Activated CD4-positive, alpha-beta T cell treated with anti-CD3 and anti-CD28 coated beads, Interleukin-2, amount 10 ng/mL, durations not matched to agents 7 days and 5 days (primary cell): ENCODE measurements around the gene TMEM109. TPM values are rescaled to one million over a fixed set of nuclear protein-coding genes. Genes with fewer than 3 reads are reported as not detected.

ENCODE experiments used
- CTCF ChIA-PET: fragments of 350-600 bp; sonication (Branson Sonifier 250); formaldehyde crosslinking; loops from one replicate; lab custom pipeline; 2021; ENCODE audit warnings: antibody characterized with exemption; lab: Charles Lee
- POLR2A ChIA-PET: fragments of 350-600 bp; sonication (Branson Sonifier 250); formaldehyde crosslinking; loops from one replicate; lab custom pipeline; 2021; ENCODE audit warnings: antibody characterized with exemption; lab: Charles Lee
- DNase-seq: peaks from one replicate; pipeline ENCODE4 v3.0.0-alpha.2; 2020
- H3K27ac Mint-ChIP-seq: one replicate; pipeline ENCODE4 v1.8.0; 2021; ENCODE audit warnings: mild to moderate bottlenecking, moderate library complexity, mixed read lengths
- H3K27me3 Mint-ChIP-seq: one replicate; pipeline ENCODE4 v1.8.0; 2021; ENCODE audit warnings: mixed read lengths
- H3K36me3 Mint-ChIP-seq: one replicate; pipeline ENCODE4 v1.8.0; 2021; ENCODE audit warnings: low read depth, mixed read lengths
- H3K4me1 Mint-ChIP-seq: one replicate; pipeline ENCODE4 v1.8.0; 2021; ENCODE audit warnings: mixed read lengths
- H3K4me3 Mint-ChIP-seq: one replicate; pipeline ENCODE4 v1.8.0; 2021; ENCODE audit warnings: mild to moderate bottlenecking, moderate library complexity, mixed read lengths
- H3K9me3 Mint-ChIP-seq: one replicate; pipeline ENCODE4 v1.8.0; 2021; ENCODE audit warnings: mixed read lengths
- total RNA-seq, 2 experiments: library from RNA; stranded (reverse); gene quantifications; one replicate each; pipeline ENCODE4 v1.2.3, GENCODE V29; 2021

TMEM109 gene
- total RNA-seq, 2 experiments from 2014 or later = 114 to 119 TPM

DNA sequence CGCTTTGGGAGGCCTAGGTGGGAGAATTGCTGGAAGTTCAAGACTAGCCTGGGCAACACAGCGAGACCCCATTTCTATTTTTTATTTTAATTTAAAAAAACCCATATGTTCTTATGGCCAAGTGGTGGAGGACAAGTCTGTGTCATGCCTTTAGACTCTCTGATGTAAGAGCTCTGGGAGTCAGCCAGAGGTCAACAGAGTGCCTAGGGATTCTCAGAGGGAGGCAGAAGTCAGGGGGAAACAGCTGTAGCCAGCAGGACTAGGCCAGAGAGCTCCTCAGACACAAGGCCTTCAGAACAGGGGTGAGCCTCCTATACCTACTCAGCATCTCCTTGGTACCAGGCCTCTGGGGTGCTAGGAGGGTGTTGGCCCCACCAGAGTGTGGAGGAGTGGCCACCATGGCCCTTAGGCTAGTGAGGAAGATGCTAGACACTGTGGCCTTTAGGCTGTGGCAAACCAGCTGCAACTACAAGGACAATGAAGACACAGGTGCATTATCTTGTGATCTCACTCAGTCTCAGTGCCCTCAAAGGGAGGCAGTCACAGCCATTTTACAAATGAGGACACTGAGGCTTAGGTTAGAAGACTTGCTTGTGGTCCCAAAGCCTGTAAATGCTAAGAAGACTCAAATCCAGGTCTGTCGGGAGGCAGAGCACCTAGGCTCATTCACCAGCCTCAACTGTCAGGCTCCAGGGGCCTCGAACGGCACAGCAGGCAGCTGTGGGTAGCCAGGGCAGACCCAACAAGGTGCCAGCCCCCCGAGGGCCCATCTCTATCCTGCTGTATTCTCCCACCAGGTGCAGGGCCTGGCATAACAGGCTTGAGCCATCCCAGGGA is 41.6 kb upstream of the TMEM109 start:
- CTCF ChIA-PET = interaction anchor here (0.8 to 2.1 kb wide), 8 partner anchors 8 to 88 kb away, joined by 3 to 9 read pairs (median 4); partner anchors contain the start of gene PTGDR2
- H3K9me3 Mint-ChIP-seq = no peaks in the 10 kb centered on the region
- peaks cover 52% of the 10 kb centered on the region for H3K4me1 Mint-ChIP-seq
- no peaks in the 10 kb centered on the region for H3K27me3 Mint-ChIP-seq
- DNase-seq = no peak
- H3K4me3 Mint-ChIP-seq = no peak overlapping the region
- H3K36me3 Mint-ChIP-seq = no peaks in the 10 kb centered on the region
- peak overlapping the region; percentile 9 for H3K27ac Mint-ChIP-seq
- POLR2A ChIA-PET = no interaction called here

GRCh38 chr11:60872961-60873524 is 40.9 kb upstream of the TMEM109 start:
- ChIA-PET POLR2A (no interaction called here), CTCF (interaction anchor here (0.8 to 1.8 kb wide), 4 partner anchors 8 to 89 kb away, joined by 3 to 6 read pairs (median 3); no protein-coding TSS in a partner anchor)
- no peak for DNase-seq
- Mint-ChIP-seq H3K9me3 (no peaks in the 10 kb centered on the region), H3K27ac (peak overlapping the region; percentile 82), H3K4me1 (peaks cover 50% of the 10 kb centered on the region), H3K27me3 (no peaks in the 10 kb centered on the region), H3K36me3 (no peaks in the 10 kb centered on the region), H3K4me3 (no peak overlapping the region)

- H3K4me1 Mint-ChIP-seq = peaks cover 45% of the 10 kb centered on the region
- H3K27me3 Mint-ChIP-seq = no peaks in the 10 kb centered on the region
- POLR2A ChIA-PET = no interaction called here
- no peaks in the 10 kb centered on the region for H3K9me3 Mint-ChIP-seq
- no peaks in the 10 kb centered on the region for H3K36me3 Mint-ChIP-seq
- H3K27ac Mint-ChIP-seq = peak overlapping the region; percentile 57
- H3K4me3 Mint-ChIP-seq = no peak overlapping the region
- CTCF ChIA-PET = interaction anchor here (1.0 to 1.4 kb wide), 2 partner anchors 9 to 25 kb away, joined by 3 read pairs; no protein-coding TSS in a partner anchor
- DNase-seq = no peak
Observed at GRCh38 chr11:60873533-60873932, 40.4 kb upstream of the TMEM109 start.

DNA sequence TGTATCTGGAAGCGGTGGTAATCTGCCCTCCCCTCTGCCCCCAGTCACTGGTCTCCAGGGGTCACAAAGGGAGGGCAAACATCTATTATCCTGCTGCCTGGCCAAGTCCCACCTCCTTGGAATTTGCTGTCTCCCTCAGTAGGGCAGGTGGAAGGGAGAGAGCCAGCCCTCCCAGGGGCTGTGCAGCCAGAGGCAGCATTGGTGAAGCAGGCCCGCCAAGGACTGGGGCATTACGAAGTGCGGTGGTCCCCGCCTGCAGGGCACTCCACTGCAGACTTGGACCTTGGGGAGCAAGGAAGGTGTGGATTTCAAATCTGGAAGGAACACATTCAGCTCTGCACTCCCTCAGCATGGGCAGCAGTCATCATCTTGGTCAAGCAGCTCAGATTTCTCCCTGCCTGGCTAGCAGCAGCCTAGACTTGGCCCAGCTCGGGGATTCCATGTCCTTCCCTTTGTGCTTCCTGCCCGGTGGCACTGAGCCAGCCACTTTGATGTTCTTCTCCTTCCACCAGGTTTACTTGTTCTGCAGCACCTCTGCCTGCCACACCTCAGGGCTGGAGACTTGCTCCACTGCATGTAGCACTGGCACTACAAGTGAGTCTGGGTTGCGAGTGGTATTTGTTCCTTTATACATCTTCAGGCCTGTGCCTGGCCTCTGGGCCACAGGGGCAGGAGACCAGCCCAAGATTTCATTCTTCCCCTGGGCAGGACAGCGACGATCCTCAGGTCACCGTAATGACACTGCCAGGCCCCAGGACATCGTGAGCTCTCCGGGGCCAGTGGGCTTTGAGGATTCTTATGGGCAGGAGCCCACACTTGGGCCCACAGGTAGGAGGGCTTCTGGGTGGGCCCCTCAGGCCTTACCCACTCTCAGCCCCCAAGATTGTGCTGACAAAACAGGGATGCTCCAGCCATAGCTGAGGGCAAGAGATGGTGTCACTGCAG is 39.3 kb upstream of the TMEM109 start:
- Mint-ChIP-seq H3K4me1 (peaks cover 37% of the 10 kb centered on the region), H3K4me3 (no peak overlapping the region), H3K9me3 (no peaks in the 10 kb centered on the region), H3K36me3 (no peaks in the 10 kb centered on the region), H3K27me3 (no peaks in the 10 kb centered on the region), H3K27ac (peak overlapping the region; percentile 1)
- ChIA-PET POLR2A (no interaction called here), CTCF (no interaction called here)
- DNase-seq = no peak

DNA sequence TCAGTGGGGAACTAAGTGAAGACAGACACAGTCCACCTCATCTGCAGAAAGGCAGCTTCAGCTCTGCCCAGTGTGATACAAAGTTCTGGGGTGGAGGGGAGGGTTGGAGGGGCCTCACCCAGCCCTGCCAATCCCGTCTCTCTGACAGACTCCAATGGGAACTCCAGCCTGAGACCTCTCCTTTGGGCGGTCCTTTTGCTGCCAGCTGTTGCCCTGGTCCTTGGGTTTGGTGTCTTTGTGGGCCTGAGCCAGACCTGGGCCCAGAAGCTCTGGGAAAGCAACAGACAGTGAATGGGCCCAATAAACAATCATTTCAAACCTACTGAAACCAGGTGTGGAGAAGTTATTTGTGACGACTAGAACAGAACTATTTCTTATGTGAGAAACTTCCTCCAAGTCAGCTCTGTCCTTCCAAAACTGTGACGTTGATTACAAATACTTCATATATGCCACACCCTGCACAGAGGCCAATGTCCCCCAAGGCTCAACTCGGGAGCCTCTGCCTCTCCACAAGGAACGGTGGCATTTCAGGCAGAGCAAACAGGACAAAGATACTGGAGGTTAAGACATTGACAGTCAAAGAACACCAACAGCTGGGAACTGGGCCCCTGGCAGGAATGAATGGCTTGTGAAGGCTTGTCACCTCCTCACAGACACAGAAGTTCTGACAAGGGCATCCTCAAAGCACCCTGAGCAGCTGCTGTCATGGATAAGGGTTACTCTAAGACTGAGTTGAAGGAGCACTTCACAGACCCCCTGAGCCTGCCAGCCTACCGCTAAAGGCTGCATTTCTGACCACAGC is 38.4 kb upstream of the TMEM109 start:
- DNase-seq = no peak
- H3K27me3 Mint-ChIP-seq = no peaks in the 10 kb centered on the region
- ChIA-PET POLR2A (no interaction called here), CTCF (interaction anchor here (1.7 kb wide), 1 partner anchor 12 kb away, joined by 8 read pairs; no protein-coding TSS in a partner anchor)
- peaks cover under 1% of the 10 kb centered on the region for H3K36me3 Mint-ChIP-seq
- H3K4me1 Mint-ChIP-seq = peaks cover 33% of the 10 kb centered on the region
- H3K9me3 Mint-ChIP-seq = no peaks in the 10 kb centered on the region
- H3K4me3 Mint-ChIP-seq = no peak overlapping the region
- no peak overlapping the region for H3K27ac Mint-ChIP-seq

DNA sequence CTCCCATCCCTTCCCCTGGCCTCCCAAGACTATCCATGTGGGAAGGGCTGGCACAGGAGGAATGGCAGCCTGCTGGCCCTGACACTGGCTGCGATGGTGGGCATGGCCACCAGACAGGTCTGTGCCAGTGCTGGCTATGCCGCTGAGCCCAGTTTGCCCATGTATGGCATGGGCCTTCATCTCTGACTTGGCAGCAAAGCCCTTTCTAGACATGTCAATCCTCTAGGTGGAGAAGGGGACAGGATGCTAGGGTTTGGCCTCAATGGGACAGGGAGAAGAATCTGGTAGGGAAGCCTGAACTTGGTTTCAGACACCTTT is 37.8 kb upstream of the TMEM109 start:
- Mint-ChIP-seq H3K4me1 (peaks cover 31% of the 10 kb centered on the region), H3K27me3 (no peaks in the 10 kb centered on the region), H3K27ac (no peak overlapping the region), H3K36me3 (peaks cover 3% of the 10 kb centered on the region), H3K9me3 (no peaks in the 10 kb centered on the region), H3K4me3 (no peak overlapping the region)
- no peak for DNase-seq
- ChIA-PET CTCF (interaction anchor here (1.7 kb wide), 1 partner anchor 12 kb away, joined by 8 read pairs; no protein-coding TSS in a partner anchor), POLR2A (no interaction called here)

- Mint-ChIP-seq H3K27me3 (no peaks in the 10 kb centered on the region), H3K36me3 (peaks cover 8% of the 10 kb centered on the region), H3K27ac (no peak overlapping the region), H3K4me1 (peaks cover 10% of the 10 kb centered on the region), H3K4me3 (no peak overlapping the region), H3K9me3 (no peaks in the 10 kb centered on the region)
- DNase-seq = no peak
- ChIA-PET CTCF (interaction anchor here (0.6 to 1.3 kb wide), 2 partner anchors 9 to 113 kb away, joined by 3 read pairs; no protein-coding TSS in a partner anchor), POLR2A (no interaction called here)
Observed at GRCh38 chr11:60878245-60879101, 35.5 kb upstream of the TMEM109 start.

DNA sequence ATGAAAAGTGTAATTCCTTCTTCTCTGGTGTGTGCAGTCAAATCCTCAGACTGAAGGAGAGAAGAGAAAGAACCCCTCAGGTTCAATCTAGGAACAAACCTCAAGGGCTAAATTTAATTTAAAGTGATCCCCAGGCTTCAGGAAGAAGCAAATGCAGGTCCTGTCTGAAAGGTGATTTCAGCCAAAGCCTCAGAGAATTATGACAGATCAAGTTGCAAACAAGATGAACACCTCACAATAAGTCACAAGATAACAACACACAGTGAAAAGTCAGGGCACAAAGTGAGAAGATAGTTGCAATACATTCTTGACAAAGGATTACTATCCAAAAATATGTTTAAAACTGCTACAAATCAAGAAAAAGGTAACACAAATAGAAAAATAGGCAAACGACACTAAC is 34.9 kb upstream of the TMEM109 start:
- Mint-ChIP-seq H3K4me3 (no peak overlapping the region), H3K27me3 (no peaks in the 10 kb centered on the region), H3K4me1 (peaks cover 8% of the 10 kb centered on the region), H3K36me3 (peaks cover 12% of the 10 kb centered on the region), H3K9me3 (no peaks in the 10 kb centered on the region), H3K27ac (no peak overlapping the region)
- POLR2A ChIA-PET = no interaction called here
- no peak for DNase-seq
- CTCF ChIA-PET = interaction anchor here (1.3 kb wide), 1 partner anchor 8 kb away, joined by 3 read pairs; no protein-coding TSS in a partner anchor

GRCh38 chr11:60879971-60880588 is 33.9 kb upstream of the TMEM109 start:
- Mint-ChIP-seq H3K9me3 (no peaks in the 10 kb centered on the region), H3K36me3 (peaks cover 14% of the 10 kb centered on the region), H3K4me1 (peaks cover 8% of the 10 kb centered on the region), H3K4me3 (no peak overlapping the region), H3K27ac (no peak overlapping the region), H3K27me3 (no peaks in the 10 kb centered on the region)
- POLR2A ChIA-PET = no interaction called here
- CTCF ChIA-PET = interaction anchor here (0.9 kb wide), 1 partner anchor 9 kb away, joined by 4 read pairs; no protein-coding TSS in a partner anchor
- no peak for DNase-seq

- peaks cover 8% of the 10 kb centered on the region for H3K4me1 Mint-ChIP-seq
- ChIA-PET POLR2A (no interaction called here), CTCF (interaction anchor here (0.9 to 1.2 kb wide), 2 partner anchors 9 to 11 kb away, joined by 3 to 4 read pairs; no protein-coding TSS in a partner anchor)
- no peaks in the 10 kb centered on the region for H3K9me3 Mint-ChIP-seq
- no peak overlapping the region for H3K4me3 Mint-ChIP-seq
- H3K36me3 Mint-ChIP-seq = peaks cover 17% of the 10 kb centered on the region
- H3K27me3 Mint-ChIP-seq = no peaks in the 10 kb centered on the region
- peak overlapping the region; percentile 42 for H3K27ac Mint-ChIP-seq
- DNase-seq = no peak
Observed at GRCh38 chr11:60880643-60881282, 33.2 kb upstream of the TMEM109 start.
